GM12875 (cell line): Measurements from ENCODE around the gene TMEM143.

Experiments used
- H3K4me3 ChIP-seq: one replicate; pipeline ENCODE4 v1.5.1; 2011; ENCODE audit warnings: low read depth, low read length, control low read depth
- TF ChIP-seq, protein P1 (sequence below): IDR thresholded peaks from 2 replicates; pipeline ENCODE4 v1.5.1; 2011; ENCODE audit warnings: low read depth, mild to moderate bottlenecking, control low read depth, inconsistent platforms, low read length, moderate library complexity, borderline replicate concordance; ENCODE audit not compliant: insufficient read depth

The TMEM143 gene

DNA sequence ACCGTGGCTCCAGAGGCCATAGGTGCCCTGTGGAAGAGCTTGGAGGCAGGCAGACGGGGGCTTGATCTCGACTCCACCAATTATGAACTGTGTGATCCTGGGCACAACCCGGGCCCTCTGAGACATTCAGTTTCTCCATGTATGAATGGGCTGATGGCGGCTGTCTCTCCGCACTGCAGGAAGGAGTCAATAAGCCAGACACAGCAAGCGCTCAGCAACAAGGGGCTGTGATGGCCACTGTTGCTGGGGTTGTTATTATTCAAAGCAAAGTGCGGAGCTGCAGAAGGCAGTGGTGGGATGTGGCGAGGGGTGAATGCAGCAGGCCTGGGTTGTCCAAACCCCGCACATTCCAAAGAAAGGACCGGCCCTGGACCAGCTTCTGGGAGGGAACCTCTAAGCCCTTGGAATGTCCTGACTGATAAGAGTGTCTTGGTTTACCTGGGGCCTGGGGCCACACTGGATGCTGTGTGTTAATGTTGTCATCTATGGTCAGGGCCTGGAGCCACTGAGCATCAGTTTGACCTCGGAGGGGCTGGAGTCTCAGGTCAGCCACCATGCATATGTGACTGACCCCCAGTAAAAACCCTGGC lies 8.3 kb downstream of the TMEM143 start:
- TF ChIP-seq, protein P1, sequence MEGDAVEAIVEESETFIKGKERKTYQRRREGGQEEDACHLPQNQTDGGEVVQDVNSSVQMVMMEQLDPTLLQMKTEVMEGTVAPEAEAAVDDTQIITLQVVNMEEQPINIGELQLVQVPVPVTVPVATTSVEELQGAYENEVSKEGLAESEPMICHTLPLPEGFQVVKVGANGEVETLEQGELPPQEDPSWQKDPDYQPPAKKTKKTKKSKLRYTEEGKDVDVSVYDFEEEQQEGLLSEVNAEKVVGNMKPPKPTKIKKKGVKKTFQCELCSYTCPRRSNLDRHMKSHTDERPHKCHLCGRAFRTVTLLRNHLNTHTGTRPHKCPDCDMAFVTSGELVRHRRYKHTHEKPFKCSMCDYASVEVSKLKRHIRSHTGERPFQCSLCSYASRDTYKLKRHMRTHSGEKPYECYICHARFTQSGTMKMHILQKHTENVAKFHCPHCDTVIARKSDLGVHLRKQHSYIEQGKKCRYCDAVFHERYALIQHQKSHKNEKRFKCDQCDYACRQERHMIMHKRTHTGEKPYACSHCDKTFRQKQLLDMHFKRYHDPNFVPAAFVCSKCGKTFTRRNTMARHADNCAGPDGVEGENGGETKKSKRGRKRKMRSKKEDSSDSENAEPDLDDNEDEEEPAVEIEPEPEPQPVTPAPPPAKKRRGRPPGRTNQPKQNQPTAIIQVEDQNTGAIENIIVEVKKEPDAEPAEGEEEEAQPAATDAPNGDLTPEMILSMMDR = no peak
- H3K4me3 ChIP-seq = no peak overlapping the region

DNA sequence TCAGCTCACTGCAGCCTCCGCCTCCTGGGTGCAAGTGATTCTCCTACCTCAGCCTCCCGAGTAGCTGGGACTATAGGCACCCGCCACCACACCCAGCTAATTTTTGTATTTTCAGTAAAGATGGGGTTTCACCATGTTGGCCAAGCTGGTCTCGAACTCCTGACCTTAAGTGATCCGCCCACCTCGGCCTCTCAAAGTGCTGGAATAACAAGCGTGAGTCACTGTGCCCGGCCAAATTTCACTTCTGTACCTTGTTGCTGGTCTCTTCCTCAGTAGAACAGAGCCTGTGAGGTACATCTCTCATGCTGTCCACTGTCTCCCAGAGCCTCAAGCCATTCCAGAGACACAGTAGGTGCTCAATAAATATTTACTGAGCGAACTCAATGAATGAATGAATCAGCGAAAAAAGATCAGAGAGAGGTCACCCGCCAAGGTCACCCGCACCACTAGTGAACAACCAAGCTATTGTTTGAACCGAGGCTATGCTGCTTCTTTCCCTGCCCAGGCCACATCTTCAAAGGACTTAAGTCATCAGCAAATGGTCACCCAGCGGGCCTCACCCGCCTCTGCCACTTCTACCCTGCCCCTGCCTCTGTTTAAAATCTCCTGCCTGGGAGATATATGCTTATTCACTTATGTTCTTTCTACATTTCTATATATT lies 9.3 kb downstream of the TMEM143 start:
- TF ChIP-seq, protein P1 = no peak
- H3K4me3 ChIP-seq = no peak overlapping the region

DNA sequence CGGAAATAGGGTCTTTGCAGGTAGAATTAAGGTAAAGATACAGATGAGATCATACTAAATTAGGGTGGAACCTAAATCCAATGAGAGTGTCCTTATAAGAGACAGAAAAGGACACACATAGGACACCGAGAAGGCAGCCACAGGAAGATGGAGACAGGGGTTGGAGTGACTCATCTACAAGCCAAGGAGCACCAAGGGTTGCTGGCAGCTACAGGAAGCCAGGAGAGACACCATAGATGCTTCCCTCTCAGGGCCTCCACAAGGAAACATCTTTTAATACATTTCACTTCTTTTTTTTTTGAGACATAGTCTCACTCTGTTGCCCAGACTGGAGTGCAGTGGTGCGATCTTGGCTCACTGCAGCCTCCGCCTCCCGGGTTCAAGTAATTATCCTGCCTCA lies 10.1 kb downstream of the TMEM143 start:
- TF ChIP-seq, protein P1 = no peak
- H3K4me3 ChIP-seq = no peak overlapping the region

DNA sequence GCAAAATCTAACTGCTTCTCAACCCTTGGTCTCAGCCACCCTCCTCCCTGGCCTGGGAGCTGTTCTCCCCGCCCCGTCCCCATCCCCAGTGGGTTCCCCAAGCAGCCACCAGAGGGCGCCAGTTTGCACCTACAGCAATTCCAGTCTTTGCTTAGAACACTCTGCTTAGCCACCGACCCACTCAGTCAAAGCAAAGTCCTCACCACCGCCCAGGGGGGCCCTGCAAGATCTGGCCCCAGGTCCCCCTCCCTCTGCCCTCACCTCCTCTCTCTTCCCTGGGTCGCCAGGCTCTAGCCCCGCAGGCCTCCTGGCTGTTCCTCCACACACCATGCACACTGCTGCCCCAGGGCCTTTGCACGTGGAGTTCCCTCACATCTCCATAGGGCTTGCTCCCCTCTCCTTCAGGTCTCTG lies 12.4 kb downstream of the TMEM143 start:
- no peak overlapping the region for H3K4me3 ChIP-seq
- TF ChIP-seq, protein P1 = peak; percentile 93

DNA sequence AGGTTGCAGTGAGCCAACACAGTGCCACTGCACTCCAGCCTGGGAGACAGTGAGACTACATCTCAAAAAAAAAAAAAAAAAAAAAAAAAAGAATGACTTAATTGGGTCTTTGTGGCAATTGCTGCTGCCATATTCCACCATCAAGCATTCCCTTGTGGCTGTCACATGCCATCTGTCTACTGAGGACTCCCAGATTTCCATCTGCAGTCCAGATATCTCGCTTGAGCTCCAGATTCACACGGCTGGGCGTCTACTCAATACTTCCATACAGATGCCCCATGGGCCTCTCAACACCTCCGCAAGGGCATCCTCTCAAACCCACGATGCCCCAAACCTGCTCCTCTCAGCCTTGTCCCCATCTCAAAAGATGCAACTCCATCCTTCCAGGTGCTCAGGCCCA lies 12.9 kb downstream of the TMEM143 start:
- no peak overlapping the region for H3K4me3 ChIP-seq
- TF ChIP-seq, protein P1 = no peak

DNA sequence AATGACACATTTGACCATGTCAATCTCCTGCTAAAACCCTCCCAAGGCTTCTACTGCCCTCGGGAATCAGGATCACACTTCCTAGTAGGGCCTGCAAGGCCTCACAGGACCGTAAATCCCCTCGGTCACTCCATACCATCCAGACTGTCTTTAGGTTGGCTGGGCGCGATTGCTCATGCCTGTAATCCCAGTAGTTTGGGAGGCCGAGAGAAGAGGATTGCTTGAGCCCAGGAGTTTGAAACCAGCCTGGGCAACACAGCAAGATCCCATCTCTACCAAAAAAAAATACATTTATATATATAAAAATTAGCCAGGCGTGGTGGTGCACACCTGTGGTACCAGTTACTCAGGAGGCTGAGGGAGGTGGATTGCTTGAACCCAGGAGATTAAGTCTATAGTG lies 15.0 kb downstream of the TMEM143 start:
- TF ChIP-seq, protein P1 = no peak
- H3K4me3 ChIP-seq = no peak overlapping the region

DNA sequence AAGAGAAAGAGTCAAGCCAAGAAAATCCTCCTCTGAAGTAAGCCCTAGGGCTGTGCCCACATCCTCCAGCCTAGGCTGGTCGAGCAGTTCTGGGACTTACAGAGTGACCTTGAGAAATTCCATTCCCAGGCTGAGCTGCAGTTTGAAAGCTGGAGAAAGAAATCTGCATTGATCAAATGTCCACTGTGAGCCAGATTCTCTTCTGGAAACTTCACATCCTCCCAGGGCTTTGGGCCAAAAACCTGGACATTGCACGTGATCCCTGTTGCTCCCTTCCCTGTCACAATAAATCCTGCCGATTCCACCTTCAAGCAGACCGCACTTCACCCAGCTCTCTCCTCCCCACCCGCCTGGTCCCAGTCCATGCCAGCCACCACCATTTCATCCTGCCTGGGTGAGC lies 15.7 kb downstream of the TMEM143 start:
- TF ChIP-seq, protein P1 = no peak
- no peak overlapping the region for H3K4me3 ChIP-seq
